Measurements from ENCODE around the gene ECI1.

The ECI1 gene, protein sequence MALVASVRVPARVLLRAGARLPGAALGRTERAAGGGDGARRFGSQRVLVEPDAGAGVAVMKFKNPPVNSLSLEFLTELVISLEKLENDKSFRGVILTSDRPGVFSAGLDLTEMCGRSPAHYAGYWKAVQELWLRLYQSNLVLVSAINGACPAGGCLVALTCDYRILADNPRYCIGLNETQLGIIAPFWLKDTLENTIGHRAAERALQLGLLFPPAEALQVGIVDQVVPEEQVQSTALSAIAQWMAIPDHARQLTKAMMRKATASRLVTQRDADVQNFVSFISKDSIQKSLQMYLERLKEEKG

DNA sequence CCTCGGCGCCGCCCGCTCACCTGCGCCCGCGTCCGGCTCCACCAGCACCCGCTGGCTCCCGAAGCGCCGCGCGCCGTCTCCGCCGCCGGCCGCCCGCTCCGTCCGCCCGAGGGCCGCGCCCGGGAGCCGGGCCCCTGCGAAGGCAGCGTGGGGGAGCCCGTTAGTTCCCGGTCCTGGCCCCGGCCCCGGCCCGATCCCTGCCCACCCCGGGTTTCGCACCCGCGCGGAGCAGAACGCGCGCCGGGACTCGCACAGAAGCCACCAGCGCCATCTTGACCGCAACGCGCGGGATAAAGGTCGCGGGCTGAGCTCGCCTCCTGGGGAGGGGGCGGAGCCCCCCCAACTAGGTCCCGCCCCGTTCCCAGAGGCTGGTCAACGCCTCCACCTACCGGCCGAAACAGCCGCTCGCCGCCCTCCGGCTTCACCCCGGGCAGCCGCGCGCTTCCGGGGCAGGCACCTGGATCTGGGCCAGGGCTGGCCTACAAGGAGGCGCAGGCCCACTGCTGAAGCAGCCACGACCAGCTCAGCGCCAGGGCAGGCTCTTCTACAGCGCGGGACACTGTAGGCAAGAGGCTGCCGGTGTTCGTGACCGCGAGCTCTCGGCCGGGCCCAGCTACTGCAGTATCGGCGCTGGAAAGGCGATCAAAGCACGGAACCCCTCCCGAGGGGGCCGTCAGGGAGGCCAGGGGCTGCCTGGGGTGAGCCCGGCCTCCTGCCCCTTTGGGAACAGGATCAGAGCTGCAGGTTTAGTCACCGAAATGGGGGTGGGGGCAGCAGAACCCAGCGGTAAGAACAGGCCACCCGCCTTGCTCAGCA lies at the start of gene ECI1:
ECI1 (minus strand) TSS at position 292 of the 816 bp plus-strand sequence; CDS start at position 271, 21 bp downstream.
- DNase-seq (ENCODE audit: low read depth in 4 of 4, low spot score in 1 of 4) = peak; percentile 45 to 87 (median 58)

DNA sequence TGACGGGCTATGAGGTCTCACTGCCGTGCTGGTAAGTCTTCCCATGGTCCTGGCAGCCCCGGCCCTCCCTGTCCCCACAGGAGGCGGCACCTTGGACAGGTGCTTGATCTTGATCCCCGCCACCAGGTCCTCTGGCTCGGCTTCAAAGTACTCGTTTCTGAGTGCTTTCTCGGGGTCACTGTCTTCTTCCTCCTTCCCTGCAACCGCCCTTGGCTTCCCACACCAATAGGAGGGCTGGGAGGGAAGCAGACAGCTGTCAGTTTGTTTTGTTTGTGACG lies 48.5 kb upstream of the ECI1 start:
- no peak for DNase-seq (ENCODE audit: low read depth in 4 of 4, low spot score in 1 of 4)

DNA sequence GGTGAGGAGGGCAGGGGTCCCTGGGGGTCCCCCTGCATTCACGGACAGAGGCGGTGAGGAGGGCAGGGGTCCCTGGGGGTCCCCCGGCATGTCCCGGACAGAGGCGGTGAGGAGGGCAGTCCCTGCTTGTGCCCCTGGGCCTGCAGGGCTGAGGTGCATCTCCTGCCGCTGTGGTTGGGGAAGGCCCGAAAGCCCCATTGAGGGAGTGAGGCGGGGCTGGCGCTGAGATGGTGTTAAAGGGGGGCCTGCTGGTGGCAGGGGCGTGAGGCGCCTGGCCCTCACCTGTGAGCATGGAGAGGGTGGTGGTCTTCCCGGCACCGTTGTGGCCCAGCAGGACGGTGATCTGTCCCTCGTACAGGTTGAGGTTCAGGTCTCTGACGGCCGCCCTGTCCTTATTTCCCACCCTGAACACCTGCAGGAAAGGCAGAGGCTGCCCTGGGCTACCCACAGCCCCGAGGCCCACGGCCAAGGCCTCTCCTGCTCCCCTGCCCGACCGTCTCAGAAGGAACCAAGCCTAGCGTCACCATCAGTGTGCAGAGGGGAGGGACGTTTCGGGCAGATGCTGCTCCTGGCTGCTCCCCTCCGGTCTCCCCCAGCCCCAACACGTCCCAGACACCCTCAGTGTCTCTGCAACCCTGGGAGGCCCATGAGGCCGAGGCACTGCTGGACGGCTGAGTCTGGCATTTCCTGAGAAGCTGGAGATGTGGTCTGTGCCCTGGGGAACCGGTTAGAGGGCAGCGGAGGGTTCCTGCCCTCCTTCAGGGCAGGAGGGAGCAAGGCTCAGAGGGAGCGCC lies 47.9 kb upstream of the ECI1 start:
- DNase-seq (ENCODE audit: low read depth in 4 of 4, low spot score in 1 of 4) = no peak

DNA sequence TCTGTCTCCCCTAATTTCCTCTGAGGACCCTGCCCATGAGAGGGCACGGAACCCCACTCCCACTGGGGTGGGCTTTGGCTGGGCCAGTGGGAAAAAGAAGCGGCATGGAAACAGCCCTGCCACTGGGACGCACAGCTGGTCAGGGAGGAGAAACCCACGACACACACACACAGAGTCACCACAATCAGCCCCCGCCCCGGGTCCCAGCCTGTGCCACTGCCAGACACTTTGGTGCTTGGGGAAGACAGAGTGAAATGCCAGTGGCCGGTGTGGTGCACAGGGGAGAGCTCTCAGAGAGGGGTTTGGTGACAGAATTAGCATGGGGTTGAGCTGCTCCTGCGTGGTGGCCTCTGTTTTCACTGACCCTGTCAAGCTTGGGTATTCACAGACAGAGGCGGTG lies 47.2 kb upstream of the ECI1 start:
- DNase-seq (ENCODE audit: low read depth in 4 of 4, low spot score in 1 of 4) = no peak

DNA sequence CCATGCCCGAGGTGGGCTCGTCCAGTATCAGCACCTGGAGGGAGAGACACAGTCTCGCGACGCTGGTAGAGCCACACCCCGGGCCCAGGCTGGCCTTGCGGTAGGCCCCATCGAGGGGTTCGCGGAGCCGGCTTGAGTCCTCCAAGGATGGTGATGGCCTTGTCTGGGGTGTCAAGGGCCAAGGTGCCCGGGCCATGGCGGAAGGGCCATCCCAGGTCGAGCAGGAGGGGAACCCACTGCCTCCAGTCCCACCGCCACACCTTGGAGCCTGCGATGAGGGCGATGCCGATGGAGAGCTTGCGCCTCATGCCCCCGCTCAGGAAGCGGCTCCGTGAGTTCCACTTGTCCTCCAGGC lies 46.1 kb upstream of the ECI1 start:
- DNase-seq (ENCODE audit: low read depth in 4 of 4, low spot score in 1 of 4) = no peak

DNA sequence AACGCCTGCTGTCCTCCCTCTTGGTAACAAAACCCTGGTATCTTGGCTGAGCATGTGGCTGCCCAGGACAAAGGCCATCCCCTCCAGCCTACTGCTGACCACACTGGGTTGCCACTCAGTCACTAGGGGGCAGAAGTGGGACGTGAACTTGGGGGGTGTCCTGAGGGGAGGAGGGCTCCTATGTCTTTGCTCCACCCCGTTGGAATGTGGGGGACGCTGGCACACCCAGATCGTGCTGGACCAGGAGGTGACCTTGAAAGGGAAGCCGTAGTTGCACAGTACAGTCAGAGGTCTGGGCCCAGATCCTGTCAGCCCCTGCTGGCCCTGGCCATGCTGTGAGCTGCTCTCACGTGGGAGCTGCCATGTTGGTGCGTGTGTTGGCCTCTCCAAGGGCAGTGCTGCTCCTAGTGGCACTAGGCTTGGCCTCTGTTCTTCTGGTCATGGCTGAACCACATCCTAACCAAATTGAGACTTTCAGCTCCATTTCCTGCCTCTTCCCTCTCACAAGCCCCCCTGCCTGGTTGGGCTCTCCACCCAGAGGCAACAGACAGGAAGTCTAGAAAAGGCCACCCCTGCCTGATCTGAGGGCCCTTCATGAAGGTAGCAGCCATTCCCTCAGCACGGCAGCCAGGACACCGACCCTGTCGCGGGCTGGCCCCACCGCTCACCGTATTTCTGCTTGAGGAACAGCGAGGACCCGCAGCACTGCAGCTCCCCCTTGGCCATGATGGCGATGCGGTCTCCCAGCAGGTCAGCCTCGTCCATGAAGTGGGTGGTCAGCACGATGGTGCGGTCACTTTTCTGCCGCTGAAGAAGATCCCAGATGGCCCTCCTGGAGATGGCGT lies 45.5 kb upstream of the ECI1 start:
- DNase-seq (ENCODE audit: low read depth in 4 of 4, low spot score in 1 of 4) = no peak

DNA sequence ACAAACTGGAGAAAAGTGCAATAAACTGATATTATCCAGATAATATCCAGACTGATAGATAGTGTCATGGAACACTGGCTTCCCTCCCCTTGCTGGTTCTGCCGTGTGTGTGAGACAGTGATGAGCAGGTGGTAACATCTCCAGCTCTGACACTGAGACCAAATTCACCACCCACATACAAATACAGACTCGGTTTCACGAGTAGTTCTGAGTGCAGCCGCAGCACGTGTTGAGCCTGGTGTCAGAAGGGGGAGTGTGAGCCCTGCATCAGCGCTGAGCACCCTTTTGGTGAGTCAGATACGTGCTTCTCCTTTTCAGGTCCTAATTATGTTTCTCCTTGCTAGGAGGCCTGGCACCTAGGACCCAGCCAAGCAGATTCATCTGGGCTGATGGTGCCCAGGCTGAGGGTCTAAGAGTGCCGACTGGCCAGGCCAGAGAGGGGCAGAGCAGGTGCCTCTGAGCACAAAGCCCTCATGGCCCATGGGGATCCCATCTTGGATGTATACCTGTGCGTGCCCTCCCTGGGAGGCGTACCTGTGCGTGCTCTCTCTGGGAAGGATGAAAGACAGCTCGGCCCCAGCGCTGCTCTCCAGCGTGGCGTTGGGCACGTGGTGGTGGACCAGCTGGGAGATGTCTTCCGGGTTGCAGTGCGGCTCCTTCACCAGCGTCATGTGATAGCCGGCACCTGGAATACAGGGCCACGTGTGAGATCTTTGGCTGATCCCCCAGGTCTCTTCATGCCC lies 43.8 kb upstream of the ECI1 start:
- DNase-seq (ENCODE audit: low read depth in 4 of 4, low spot score in 1 of 4) = no peak

DNA sequence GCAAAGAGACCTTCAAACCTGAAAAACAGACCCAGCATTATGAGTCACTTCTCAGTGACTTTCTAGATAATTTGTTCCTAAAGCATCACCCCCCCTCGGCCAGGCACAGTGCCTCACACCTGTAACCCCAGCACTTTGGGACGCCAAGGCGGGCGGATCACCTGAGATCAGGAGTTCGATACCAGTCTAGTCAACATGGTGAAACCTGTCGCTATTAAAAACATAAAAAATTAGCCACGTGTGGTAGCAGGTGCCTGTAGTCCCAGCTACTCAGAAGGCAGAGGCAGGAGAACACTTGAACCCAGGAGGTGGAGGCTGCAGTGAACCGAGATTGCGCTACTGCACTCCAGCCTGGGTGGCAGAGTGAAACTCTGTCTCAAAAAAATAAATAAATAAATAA lies 40.8 kb upstream of the ECI1 start:
- DNase-seq (ENCODE audit: low read depth in 4 of 4, low spot score in 1 of 4) = no peak

DNA sequence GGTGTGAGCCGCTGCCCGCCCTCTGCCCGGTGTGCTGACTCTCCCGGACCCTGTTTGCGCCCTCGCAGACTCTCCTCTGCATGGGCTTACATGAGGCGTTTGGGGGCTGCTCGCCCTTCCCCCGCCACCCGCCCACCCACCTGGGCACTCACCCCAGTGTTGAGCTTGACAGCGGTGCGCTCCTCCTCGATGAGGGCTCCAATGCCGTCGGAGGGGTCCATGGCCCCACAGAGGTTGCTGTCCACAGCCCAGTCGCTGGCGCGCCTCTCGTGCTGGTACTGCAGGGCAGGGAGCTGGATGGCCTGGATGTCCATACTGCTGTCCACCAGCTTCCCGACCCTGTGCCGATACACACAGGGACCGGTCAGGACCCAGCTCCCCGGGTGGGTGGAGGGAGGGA lies 37.9 kb upstream of the ECI1 start:
- no peak for DNase-seq (ENCODE audit: low read depth in 4 of 4, low spot score in 1 of 4)

DNA sequence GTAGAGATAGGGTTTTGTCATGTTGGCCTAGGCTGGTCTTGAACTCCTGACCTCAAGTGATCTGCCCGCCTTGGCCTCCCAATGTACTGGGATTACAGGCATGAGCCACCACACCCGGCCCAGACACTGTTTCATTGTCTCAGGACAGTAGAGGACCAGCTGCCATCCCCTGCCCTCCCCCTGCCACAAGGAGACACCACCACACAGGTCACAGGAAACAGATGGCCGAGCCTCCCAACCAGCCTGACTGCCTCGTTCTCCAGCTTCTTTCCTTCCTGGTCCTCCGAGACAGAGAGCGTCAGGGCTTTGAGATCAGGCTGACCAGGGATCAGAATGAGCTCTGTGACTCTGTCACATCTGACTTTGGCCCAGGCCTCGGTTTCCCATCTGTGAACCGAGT lies 37.3 kb upstream of the ECI1 start:
- DNase-seq (ENCODE audit: low read depth in 4 of 4, low spot score in 1 of 4) = no peak

DNA sequence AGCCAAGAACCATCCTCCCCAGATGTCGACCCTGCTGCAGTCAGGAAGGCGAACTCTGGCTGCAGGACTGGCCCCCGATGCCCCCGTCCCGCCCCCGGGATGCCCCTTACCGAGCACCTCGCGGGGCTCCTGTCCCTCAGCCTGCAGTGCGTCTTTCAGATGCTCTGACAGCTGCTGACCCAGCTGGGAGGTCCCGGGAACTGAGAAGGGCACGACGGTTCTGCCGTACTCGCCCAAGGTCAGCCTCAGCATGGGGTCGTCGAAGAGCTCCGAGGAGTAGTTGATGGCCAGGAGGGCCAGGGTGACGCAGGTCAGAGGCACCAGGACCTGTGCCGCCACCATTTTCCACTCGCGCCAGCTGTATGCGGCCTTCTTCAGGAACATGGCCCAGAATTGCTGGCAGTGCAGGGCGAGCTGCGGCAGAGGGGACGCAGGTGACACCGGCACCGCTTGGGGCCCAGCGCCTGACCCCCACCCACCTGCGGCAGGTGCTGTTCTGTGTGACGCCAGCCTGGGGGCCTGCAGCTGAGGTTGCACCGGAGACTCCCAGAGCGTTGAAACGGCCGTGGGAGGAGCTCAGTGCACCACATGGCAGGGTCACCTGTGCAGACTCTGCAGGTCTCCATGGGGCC lies 36.6 kb upstream of the ECI1 start:
- no peak for DNase-seq (ENCODE audit: low read depth in 4 of 4, low spot score in 1 of 4)

DNA sequence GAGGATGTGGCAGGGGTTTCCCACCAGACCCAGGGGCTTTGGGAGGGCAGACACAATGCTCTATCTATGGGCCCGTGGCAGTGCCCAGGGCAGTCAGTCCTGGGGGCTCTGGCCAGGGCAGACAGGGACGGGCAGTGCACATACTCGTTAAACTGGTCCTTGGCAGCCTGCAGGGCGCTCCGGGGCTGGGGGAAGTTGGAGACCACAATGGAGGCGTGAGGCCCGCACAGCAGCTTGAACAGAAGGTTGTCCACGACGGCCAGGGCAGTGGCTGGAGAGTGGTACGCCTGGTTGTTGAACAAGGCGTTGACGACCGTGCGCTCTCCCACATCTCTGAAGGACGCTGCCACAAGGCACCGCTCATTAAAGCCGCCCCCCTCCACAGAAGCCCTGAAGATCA lies 35.2 kb upstream of the ECI1 start:
- no peak for DNase-seq (ENCODE audit: low read depth in 4 of 4, low spot score in 1 of 4)

DNA sequence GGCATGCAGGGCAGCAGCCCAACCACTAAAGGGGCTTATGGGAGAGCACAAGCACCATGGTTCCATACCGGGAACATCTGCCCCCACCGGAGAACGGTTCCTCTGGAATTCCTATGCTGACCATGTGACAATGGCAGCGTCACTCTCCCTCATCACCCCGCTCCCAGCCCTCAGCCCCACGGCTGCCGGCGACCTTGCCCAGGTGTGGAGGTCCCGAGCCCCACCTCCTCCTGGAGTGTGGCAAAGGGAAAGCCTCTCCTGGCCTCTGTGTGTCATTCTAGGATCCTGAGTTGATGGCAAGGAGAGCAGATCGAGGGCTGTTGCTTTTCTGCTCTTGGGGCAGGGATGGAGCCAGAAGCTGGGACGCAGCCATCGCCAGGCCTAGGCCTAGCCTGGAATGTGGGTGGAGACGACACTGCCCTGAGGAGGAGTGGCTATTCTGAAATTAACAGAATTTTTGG lies 34.4 kb upstream of the ECI1 start:
- DNase-seq (ENCODE audit: low read depth in 4 of 4, low spot score in 1 of 4) = no peak

DNA sequence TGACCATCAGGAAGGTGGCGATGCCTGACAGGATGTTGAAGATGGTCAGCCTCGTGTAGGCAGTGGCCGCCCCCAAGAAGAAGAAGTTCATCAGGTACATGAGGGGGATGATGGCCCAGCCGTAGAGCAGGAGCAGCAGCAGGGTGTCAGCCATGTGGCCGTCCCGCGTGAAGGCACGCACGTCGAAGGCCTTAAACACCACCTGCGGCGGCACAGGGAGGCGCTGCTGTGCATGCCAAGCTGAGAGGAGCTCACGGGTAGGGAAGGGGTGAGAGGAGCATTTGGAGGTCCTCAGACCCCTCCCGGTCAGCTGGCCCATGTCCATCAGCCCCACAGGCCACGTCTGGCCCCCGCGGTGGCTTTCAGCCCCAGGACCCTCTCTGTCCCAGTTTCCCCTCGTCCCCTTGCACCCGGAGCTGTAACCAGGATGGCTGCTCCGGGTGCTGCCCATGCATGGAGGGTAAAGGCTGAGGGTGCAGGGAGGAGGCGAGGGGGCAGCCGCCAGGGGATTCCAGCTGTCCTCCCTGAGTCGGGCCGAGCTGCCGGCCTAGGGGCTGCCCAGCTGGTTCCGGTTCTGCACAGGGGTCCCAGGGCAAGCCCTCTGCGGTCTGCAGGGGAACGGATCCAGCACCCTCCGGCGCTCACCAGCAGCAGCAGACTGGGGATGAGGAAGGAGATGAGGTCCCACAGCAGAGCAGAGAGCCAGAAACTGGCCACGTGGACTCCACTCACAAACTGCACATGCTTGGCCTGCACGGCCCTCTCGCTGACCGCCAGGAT lies 33.6 kb upstream of the ECI1 start:
- DNase-seq (ENCODE audit: low read depth in 4 of 4, low spot score in 1 of 4) = no peak

DNA sequence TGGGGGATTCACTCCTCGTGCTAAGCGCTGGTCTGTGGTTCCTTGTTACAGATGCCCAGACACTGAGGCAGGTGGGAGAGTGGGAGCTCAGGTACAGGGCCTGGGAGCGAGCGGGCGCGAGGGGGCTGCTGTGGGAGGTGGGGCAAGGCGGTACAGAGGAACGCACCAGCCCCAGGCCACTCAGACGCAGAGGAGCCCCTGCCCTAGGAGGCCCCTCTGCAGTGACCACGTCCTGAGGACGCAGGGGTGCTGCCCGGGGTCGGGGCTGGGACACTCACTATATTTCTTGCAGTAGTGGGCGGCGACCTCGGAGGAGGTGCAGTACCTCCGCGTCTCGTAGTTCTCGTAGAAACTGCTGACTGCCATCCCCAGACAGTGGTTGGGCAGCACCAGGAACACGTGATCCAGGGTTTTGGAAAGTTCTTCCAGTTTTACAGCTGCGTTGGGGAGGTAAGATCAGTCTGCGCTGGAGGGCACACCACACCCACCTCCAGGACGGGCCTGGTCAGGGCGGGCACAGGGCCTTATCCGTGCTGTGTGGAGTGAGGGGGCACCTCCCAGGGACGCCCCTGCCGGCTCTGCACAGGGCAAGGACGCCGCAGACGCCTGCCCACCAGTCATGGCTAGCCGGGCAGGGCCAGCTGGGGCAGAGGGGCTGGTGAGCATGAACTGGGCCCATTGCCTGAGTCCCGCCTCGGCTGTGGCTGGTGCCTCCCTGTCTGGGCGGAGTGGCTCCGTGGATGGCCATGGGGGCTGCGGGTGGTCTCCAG lies 32.8 kb upstream of the ECI1 start:
- no peak for DNase-seq (ENCODE audit: low read depth in 4 of 4, low spot score in 1 of 4)

DNA sequence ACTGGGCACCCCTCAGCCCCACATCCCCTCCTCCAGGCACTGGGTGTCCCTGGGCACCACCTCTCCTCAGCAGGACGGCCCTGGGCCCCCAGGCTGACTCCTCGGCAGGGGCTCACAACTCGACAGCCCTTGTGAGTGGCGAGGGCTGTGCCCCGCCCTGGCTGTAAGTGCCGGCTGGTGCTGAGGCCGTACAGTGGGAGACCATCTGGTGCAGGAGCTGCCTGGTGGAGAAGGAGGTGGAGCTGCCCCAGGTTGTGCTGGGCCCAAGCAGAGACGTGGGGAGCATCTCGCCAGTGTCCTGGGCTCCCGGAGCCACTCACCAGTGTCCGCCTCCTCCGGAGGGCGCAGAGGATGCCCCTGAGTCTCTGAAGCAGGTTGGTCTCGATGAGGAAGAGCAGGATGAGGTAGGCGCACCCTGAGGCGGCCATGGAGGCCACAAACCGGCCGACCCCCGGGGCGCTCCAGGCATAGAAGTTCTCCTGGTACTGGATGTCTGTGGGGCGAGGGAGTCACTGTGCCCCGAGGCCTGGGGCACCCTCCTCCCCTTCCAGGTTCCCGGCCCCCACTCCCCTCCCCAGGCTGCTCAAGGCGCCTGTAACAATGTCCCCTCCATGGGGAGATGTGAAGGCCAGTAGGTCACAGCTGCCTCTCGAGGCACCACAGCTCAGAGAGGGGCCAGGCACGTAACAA lies 31.6 kb upstream of the ECI1 start:
- no peak for DNase-seq (ENCODE audit: low read depth in 4 of 4, low spot score in 1 of 4)

DNA sequence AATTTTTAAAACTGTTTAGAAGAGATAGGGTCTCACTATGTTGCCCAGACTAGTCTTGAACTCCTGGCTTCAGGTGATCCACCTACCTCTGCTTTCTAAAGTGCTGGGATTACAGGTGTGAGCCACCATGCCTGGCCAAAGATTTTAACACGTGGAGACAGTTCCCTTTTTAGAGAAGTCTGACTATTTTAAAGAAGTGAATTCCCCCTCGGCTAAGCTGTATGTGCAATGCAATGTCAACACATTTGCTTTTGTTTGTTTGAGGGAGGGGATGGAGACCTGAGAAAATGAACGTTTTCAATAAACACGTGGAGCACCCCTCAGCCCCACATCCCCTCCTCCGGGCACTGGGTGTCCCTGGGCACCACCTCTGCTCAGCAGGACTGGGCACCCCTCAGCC lies 30.9 kb upstream of the ECI1 start:
- DNase-seq (ENCODE audit: low read depth in 4 of 4, low spot score in 1 of 4) = no peak

DNA sequence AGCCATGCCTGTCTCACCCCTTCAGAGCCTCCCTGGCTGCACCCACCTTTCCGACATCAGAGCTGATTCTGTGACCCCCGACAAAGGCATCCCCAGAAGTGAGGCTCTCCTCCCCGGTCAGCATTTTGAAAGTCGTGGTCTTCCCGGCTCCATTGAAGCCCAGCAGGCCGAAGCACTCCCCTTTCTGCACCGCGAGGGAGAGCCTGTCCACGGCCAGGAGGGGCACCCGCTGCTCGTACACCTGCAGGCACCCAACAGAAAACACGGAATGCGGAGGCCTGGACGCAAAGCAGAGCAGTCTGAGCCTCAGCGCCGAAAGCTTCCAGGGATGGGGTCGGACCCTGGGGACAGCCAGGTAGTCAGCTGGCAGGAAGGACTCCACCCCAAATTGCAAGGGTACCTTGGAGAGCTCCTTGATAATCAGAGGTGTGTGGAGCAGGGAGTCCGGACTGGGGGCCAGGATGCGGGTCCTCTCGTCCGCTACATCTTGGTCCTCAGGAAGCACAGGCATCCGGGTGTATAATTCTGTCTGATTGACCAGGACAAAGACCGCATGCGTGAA lies 29.7 kb upstream of the ECI1 start:
- DNase-seq (ENCODE audit: low read depth in 4 of 4, low spot score in 1 of 4) = no peak

Data from stimulated activated CD4-positive, alpha-beta T cell treated with anti-CD3 and anti-CD28 coated beads, Interleukin-1b, Interleukin-23, amount 100 ng/mL, for 24 hours (primary cell).